Activated B cell treated with CpG ODN at 0.5 μM for 24 hours (primary cell): ENCODE data around the gene SUGCT. TPM values are rescaled to one million over a fixed set of nuclear protein-coding genes. Genes with fewer than 3 reads are reported as not detected.

ENCODE experiments used
- ATAC-seq: fragments of 200-7000 bp; cut with Tn5 transposase; one replicate; pipeline ENCODE4 v1.10.0; 2021; ENCODE audit warnings: low read depth, mild to moderate bottlenecking, moderate library complexity
- CTCF ChIA-PET: fragments of 350-600 bp; sonication (Branson Sonifier 250); formaldehyde crosslinking; loops from one replicate; lab custom pipeline; 2021; ENCODE audit warnings: antibody characterized with exemption; lab: Charles Lee
- POLR2A ChIA-PET: fragments of 350-600 bp; sonication (Branson Sonifier 250); formaldehyde crosslinking; loops from one replicate; lab custom pipeline; 2021; ENCODE audit warnings: antibody characterized with exemption; lab: Charles Lee
- DNase-seq: peaks from one replicate; pipeline ENCODE4 v3.0.0; 2022
- H3K27ac Mint-ChIP-seq: one replicate; pipeline ENCODE4 v1.8.0; 2020; ENCODE audit warnings: mixed read lengths
- H3K27me3 Mint-ChIP-seq: one replicate; pipeline ENCODE4 v1.8.0; 2021; ENCODE audit warnings: mixed read lengths
- H3K36me3 Mint-ChIP-seq: one replicate; pipeline ENCODE4 v1.8.0; 2021; ENCODE audit warnings: low read depth, mixed read lengths
- H3K4me1 Mint-ChIP-seq: one replicate; pipeline ENCODE4 v1.8.0; 2021; ENCODE audit warnings: mixed read lengths
- H3K4me3 Mint-ChIP-seq: one replicate; pipeline ENCODE4 v1.8.0; 2020; ENCODE audit warnings: mild to moderate bottlenecking, mixed read lengths
- H3K9me3 Mint-ChIP-seq: one replicate; pipeline ENCODE4 v1.8.0; 2020; ENCODE audit warnings: mixed read lengths
- intact Hi-C: fragments of 100-400 bp; cut with micrococcal nuclease; formaldehyde crosslinking; loops from one replicate; pipeline ENCODE4 v1.15.1; 2024
- total RNA-seq: library from RNA; stranded (reverse); gene quantifications from 2 replicates; pipeline ENCODE4 v1.2.3, GENCODE V29; 2022
- TF ChIP-seq, protein P1 (sequence below): fragments of 200-600 bp; IDR thresholded peaks from one replicate; pipeline ENCODE4 v1.8.0; 2022; ENCODE audit warnings: antibody characterized with exemption, mild to moderate bottlenecking

The SUGCT gene
- total RNA-seq, 1 donor from 2014 or later = 1.3 TPM

DNA sequence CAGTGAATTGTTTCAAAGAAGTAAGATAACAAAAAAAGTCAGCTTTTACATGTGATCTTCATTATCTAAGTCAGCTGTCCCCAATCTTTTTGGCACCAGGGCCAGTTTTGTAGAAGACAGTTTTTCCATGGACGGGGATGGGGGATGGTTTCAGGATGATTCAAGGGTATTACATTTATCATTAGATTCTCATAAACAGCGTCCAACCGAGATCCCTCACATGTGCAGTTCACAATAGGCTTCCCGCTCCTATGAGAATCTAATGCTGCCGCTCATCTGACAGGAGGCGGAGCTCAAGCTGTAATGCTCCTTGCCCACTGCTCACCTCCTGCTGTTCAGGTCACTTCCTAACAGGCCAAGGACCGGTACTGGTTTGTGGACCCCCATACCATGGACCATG lies 607.5 kb downstream of the SUGCT start:
- ChIA-PET POLR2A (no interaction called here), CTCF (no interaction called here)
- no peaks in the 10 kb centered on the region for H3K4me1 Mint-ChIP-seq
- ATAC-seq (no peak), DNase-seq (no peak)
- no peak overlapping the region for H3K27ac Mint-ChIP-seq
- TF ChIP-seq, protein P1, sequence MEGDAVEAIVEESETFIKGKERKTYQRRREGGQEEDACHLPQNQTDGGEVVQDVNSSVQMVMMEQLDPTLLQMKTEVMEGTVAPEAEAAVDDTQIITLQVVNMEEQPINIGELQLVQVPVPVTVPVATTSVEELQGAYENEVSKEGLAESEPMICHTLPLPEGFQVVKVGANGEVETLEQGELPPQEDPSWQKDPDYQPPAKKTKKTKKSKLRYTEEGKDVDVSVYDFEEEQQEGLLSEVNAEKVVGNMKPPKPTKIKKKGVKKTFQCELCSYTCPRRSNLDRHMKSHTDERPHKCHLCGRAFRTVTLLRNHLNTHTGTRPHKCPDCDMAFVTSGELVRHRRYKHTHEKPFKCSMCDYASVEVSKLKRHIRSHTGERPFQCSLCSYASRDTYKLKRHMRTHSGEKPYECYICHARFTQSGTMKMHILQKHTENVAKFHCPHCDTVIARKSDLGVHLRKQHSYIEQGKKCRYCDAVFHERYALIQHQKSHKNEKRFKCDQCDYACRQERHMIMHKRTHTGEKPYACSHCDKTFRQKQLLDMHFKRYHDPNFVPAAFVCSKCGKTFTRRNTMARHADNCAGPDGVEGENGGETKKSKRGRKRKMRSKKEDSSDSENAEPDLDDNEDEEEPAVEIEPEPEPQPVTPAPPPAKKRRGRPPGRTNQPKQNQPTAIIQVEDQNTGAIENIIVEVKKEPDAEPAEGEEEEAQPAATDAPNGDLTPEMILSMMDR = no peak
- H3K36me3 Mint-ChIP-seq = no peaks in the 10 kb centered on the region
- no peak overlapping the region for H3K4me3 Mint-ChIP-seq
- intact Hi-C loops = no loop called here
- peaks cover 2% of the 10 kb centered on the region for H3K9me3 Mint-ChIP-seq
- H3K27me3 Mint-ChIP-seq = no peaks in the 10 kb centered on the region

DNA sequence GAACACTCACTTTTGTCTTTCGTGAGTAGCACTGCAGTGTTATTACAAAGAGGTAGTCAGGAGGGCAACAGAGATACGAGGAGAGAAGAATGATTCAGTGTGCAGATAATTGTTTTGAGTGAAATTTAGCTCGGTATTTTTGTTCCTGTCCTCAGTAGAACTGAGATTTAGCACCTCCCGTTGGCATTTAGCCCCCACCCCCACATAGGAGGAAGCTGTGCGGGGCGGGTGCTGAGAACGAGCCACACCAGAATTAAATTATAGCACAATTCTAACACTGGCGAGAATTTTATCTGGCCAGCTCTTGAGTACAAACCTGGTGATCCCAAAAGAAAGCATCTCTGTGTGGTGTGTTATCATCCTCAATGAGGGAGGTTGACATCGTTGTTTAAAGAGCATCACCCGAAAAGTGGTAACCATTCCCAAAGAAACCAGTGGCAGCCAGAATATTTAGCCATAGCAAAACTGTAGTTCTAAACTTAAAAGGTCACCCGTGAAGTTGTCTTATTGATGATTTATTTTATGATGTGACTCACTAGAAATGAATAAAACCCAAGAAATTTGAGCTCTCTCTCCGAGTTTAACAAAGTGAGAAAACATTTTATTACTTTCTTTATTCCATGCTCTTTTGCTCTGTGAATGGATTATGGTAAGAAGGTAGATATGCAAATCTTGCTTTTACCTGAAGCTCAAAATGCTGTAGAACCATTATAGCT lies 612.2 kb downstream of the SUGCT start:
- Mint-ChIP-seq H3K4me1 (no peaks in the 10 kb centered on the region), H3K36me3 (no peaks in the 10 kb centered on the region), H3K27ac (no peak overlapping the region), H3K27me3 (peaks cover 3% of the 10 kb centered on the region), H3K4me3 (no peak overlapping the region), H3K9me3 (no peaks in the 10 kb centered on the region)
- CTCF ChIA-PET = no interaction called here
- intact Hi-C loops = no loop called here
- TF ChIP-seq, protein P1 = no peak
- ATAC-seq = no peak
- no peak for DNase-seq
- POLR2A ChIA-PET = no interaction called here

- Mint-ChIP-seq H3K4me3 (no peak overlapping the region), H3K4me1 (no peaks in the 10 kb centered on the region), H3K9me3 (no peaks in the 10 kb centered on the region), H3K36me3 (no peaks in the 10 kb centered on the region), H3K27ac (no peak overlapping the region), H3K27me3 (peaks cover 3% of the 10 kb centered on the region)
- intact Hi-C loops = no loop called here
- TF ChIP-seq, protein P1 = no peak
- CTCF ChIA-PET = no interaction called here
- POLR2A ChIA-PET = no interaction called here
- ATAC-seq (no peak), DNase-seq (no peak)
These were observed 613.1 kb downstream of the SUGCT start for GRCh38 chr7:40747856-40748255.

DNA sequence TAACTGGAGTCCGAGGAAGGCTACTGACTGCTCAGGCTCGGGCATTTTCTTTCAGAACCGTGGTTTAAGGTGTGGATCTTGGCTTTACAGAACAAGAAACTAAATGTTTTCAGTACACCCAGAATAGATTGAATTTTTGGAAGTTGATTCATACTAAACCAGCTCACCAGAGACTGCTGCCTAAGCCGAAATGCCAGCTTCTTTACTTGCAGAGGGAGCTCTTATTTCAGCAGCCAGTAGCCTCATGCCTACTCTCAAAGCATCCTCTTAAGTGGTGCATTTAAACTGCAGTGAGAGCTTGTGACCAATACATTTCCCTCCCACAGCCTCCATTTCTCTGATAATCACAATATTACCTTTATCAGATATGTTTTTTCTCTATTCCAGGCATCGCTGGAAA lies 615.1 kb downstream of the SUGCT start:
- no peak for DNase-seq
- Mint-ChIP-seq H3K27ac (no peak overlapping the region), H3K4me3 (no peak overlapping the region), H3K36me3 (no peaks in the 10 kb centered on the region), H3K4me1 (no peaks in the 10 kb centered on the region), H3K9me3 (no peaks in the 10 kb centered on the region), H3K27me3 (peaks cover 3% of the 10 kb centered on the region)
- ChIA-PET POLR2A (no interaction called here), CTCF (no interaction called here)
- TF ChIP-seq, protein P1 = no peak
- ATAC-seq = no peak
- intact Hi-C loops = no loop called here

GRCh38 chr7:40753455-40753854 lies 618.6 kb downstream of the SUGCT start:
- H3K27ac Mint-ChIP-seq = no peak overlapping the region
- ATAC-seq = no peak
- H3K9me3 Mint-ChIP-seq = no peaks in the 10 kb centered on the region
- TF ChIP-seq, protein P1 = no peak
- CTCF ChIA-PET = no interaction called here
- no peak for DNase-seq
- peaks cover 3% of the 10 kb centered on the region for H3K27me3 Mint-ChIP-seq
- H3K4me1 Mint-ChIP-seq = no peaks in the 10 kb centered on the region
- POLR2A ChIA-PET = no interaction called here
- intact Hi-C loops = no loop called here
- no peaks in the 10 kb centered on the region for H3K36me3 Mint-ChIP-seq
- H3K4me3 Mint-ChIP-seq = no peak overlapping the region
